ENCODE results near the gene KCNAB3. TPM values are rescaled to one million over a fixed set of nuclear protein-coding genes. Genes with fewer than 3 reads are reported as not detected.

Gene KCNAB3
- total RNA-seq, 2 donors from 2014 or later, result 1.2 to 4.5 TPM

DNA sequence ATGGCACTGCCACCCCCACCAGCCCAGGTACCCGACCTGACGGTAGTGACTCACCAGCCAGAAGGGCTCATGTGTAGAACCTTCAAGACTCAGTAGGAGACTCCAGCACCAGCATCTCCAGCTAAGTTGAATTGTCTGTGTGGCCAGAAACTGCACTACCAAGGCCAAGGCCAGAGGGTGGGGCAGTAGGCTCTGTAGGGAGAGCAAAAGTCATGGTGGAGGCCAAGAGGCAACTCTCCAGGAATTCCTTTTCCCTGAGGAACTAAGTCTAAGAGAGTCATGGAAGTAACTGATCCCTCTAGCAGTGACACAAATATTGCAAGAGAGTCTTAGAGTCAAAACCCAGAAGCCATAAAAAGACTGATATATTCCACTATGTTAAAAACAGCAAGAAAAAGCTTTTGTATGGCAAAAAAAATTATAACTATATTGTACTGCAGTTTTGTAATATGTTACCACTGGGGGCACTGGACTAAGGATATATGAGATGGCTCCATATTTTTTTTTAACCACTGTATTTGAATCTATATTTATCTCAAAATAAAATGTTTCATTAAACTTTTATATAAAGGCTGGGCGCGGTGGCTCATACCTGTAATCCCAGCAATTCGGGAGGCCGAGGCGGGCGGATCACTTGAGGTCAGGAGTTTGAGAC, 42.6 kb upstream of the KCNAB3 start:
- Histone ChIP-seq H3K36me3 (no peaks in the 10 kb centered on the region), H3K27ac (no peak overlapping the region), H3K4me3 (no peak overlapping the region), H3K27me3 (replicated peaks; ENCODE audit: insufficient read depth) (no peaks in the 10 kb centered on the region), H3K9me3 (no peaks in the 10 kb centered on the region), H3K4me1 (replicated peaks) (no peaks in the 10 kb centered on the region)
- intact Hi-C loops (cut with DNase I), result no loop called here
- WGBS, result 93% methylated on average over 8 of the region's 8 CpGs
- no peak for DNase-seq (ENCODE audit: low spot score)
- TF ChIP-seq POLR2A (IDR thresholded peaks at IDR 0.05), result no peak
- TF ChIP-seq POLR2AphosphoS5 (IDR thresholded peaks at IDR 0.05), result no peak
- TF ChIP-seq, protein P1, sequence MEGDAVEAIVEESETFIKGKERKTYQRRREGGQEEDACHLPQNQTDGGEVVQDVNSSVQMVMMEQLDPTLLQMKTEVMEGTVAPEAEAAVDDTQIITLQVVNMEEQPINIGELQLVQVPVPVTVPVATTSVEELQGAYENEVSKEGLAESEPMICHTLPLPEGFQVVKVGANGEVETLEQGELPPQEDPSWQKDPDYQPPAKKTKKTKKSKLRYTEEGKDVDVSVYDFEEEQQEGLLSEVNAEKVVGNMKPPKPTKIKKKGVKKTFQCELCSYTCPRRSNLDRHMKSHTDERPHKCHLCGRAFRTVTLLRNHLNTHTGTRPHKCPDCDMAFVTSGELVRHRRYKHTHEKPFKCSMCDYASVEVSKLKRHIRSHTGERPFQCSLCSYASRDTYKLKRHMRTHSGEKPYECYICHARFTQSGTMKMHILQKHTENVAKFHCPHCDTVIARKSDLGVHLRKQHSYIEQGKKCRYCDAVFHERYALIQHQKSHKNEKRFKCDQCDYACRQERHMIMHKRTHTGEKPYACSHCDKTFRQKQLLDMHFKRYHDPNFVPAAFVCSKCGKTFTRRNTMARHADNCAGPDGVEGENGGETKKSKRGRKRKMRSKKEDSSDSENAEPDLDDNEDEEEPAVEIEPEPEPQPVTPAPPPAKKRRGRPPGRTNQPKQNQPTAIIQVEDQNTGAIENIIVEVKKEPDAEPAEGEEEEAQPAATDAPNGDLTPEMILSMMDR (IDR thresholded peaks at IDR 0.05), result no peak

DNA sequence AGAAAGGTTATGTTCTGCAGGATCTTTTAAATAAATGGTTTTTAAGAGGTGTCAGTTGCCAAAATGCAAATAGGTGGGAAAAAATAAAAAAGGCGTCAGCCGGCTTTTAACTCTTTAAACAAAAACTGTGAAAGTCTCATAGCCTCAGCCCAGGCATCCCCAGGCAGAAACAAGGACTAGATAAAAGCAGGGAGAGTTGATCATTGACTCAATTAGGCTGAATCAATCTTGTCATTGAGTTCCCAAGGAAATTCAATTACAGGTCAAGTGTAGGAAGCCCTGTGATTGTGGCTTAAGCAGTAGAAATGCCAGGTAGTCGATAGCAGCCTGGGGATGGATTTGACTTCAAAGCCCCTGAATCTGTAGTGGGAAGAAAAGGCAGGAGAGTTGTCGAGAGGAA, 42.0 kb upstream of the KCNAB3 start:
- no peak for TF ChIP-seq POLR2AphosphoS5 (IDR thresholded peaks at IDR 0.05)
- no peak for TF ChIP-seq POLR2A (IDR thresholded peaks at IDR 0.05)
- DNase-seq (ENCODE audit: low spot score), result no peak
- H3K27me3 ChIP-seq (replicated peaks; ENCODE audit: insufficient read depth), result no peaks in the 10 kb centered on the region
- H3K36me3 ChIP-seq, result no peaks in the 10 kb centered on the region
- whole genome bisulfite sequencing, result 71% methylated on average over 4 of the region's 4 CpGs
- H3K4me3 ChIP-seq, result no peak overlapping the region
- intact Hi-C loops (cut with DNase I), result no loop called here
- no peak overlapping the region for H3K27ac ChIP-seq
- H3K4me1 ChIP-seq (replicated peaks), result no peaks in the 10 kb centered on the region
- H3K9me3 ChIP-seq, result no peaks in the 10 kb centered on the region

DNA sequence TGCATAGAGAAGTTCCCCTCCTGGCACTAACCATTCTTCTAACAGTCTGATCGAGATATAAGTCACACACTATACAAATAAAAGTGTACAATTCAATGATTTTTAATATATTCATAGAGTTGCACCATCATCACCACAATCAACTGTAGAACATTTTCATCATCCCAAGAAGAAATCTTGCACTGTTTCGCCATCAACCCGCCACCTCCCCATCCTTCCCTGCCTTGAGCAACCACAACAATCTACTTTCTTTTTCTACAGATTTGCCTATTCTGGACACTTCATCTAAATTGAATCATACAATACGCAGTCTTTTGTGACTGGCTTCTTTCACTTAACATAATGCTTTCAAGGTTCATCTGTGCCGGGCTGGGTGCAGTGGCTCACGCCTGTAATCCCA, 39.8 kb upstream of the KCNAB3 start:
- TF ChIP-seq POLR2AphosphoS5 (IDR thresholded peaks at IDR 0.05), result no peak
- TF ChIP-seq, protein P1 (IDR thresholded peaks at IDR 0.05), result no peak
- no peak for TF ChIP-seq POLR2A (IDR thresholded peaks at IDR 0.05)
- H3K27ac ChIP-seq, result no peak overlapping the region
- no peaks in the 10 kb centered on the region for H3K36me3 ChIP-seq
- no peaks in the 10 kb centered on the region for H3K9me3 ChIP-seq
- intact Hi-C loops (cut with DNase I), result no loop called here
- 86% methylated on average over 6 of the region's 6 CpGs for WGBS
- H3K4me1 ChIP-seq (replicated peaks), result no peaks in the 10 kb centered on the region
- DNase-seq (ENCODE audit: low spot score), result no peak
- no peaks in the 10 kb centered on the region for H3K27me3 ChIP-seq (replicated peaks; ENCODE audit: insufficient read depth)
- H3K4me3 ChIP-seq, result no peak overlapping the region

DNA sequence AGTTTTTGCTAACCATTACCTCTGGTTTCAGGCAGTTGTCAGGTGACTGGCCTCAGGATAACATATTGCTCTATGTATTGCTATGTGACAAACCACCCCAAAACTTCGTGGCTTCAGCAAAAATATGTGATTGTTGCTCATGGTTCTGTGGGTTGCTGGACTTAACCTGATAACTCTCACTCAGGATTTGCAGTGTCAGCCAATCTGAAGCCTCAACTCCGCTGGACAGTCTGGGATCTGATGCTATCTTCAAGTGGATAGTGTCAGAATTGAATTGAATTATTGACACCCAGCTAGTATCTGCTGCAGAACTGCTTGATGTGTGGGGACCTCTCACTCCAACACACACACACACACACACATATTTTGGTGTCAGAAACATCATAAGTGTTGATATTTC, 38.1 kb upstream of the KCNAB3 start:
- WGBS, result 56% methylated on average over 2 of the region's 2 CpGs
- DNase-seq (ENCODE audit: low spot score), result no peak
- H3K27me3 ChIP-seq (replicated peaks; ENCODE audit: insufficient read depth), result no peaks in the 10 kb centered on the region
- no peaks in the 10 kb centered on the region for H3K4me1 ChIP-seq (replicated peaks)
- intact Hi-C loops (cut with DNase I), result no loop called here
- no peaks in the 10 kb centered on the region for H3K36me3 ChIP-seq
- H3K27ac ChIP-seq, result no peak overlapping the region
- TF ChIP-seq POLR2A (IDR thresholded peaks at IDR 0.05), result no peak
- no peak for TF ChIP-seq POLR2AphosphoS5 (IDR thresholded peaks at IDR 0.05)
- TF ChIP-seq, protein P1 (IDR thresholded peaks at IDR 0.05), result no peak
- H3K4me3 ChIP-seq, result no peak overlapping the region
- no peaks in the 10 kb centered on the region for H3K9me3 ChIP-seq

DNA sequence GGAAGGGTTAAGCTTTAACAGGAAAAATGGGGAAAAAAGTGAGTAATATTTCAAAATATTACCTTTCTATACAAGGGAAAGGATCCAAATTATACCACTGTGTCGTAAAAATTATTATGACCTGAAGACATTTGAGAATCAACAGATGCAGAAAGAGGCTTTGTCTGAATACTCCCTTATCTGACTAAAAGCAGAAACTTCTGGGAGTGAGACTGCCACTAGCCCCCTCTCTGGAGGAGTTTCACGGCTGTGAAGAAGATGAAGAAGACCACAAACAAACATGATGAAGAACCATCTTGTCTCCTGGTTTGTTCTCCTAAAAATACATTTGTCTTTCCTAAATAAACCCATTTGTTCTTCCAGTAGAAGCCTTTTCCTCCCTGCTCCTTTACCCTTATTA, 31.8 kb upstream of the KCNAB3 start:
- DNase-seq (ENCODE audit: low spot score), result no peak
- no peaks in the 10 kb centered on the region for H3K27me3 ChIP-seq (replicated peaks; ENCODE audit: insufficient read depth)
- H3K4me3 ChIP-seq, result no peak overlapping the region
- intact Hi-C loops (cut with DNase I), result no loop called here
- H3K9me3 ChIP-seq, result no peaks in the 10 kb centered on the region
- H3K36me3 ChIP-seq, result no peaks in the 10 kb centered on the region
- H3K27ac ChIP-seq, result no peak overlapping the region
- no peaks in the 10 kb centered on the region for H3K4me1 ChIP-seq (replicated peaks)
- TF ChIP-seq, protein P1 (IDR thresholded peaks at IDR 0.05), result no peak
- TF ChIP-seq POLR2A (IDR thresholded peaks at IDR 0.05) (no peak), POLR2AphosphoS5 (IDR thresholded peaks at IDR 0.05) (no peak)
- 18% methylated on average over 2 of the region's 2 CpGs for WGBS
